Fibroblast of lung (primary cell): ENCODE results near the gene LYG2. TPM values are rescaled to one million over a fixed set of nuclear protein-coding genes. Genes with fewer than 3 reads are reported as not detected.

Experiments used
- DNase-seq, 2 donors: peaks; one replicate each; pipeline versions ENCODE4 v3.0.0 to v3.0.0-alpha.2; 2010; ENCODE audit warnings: low read depth in 2 of 2
- H2AFZ ChIP-seq: 2 replicates; pipeline ENCODE4 v1.5.1; 2012; ENCODE audit warnings: low read length, control low read depth, inconsistent platforms
- H3K27ac ChIP-seq: 2 replicates; pipeline ENCODE4 v1.5.1; 2011; ENCODE audit warnings: low read length, control low read depth; ENCODE audit not compliant: insufficient read depth
- H3K27me3 ChIP-seq: 2 replicates; pipeline ENCODE4 v1.5.1; 2011; ENCODE audit warnings: mild to moderate bottlenecking, low read length; ENCODE audit not compliant: control insufficient read depth, insufficient read depth
- H3K36me3 ChIP-seq: 2 replicates; pipeline ENCODE4 v1.5.1; 2011; ENCODE audit warnings: low read length; ENCODE audit not compliant: control insufficient read depth, insufficient read depth
- H3K4me1 ChIP-seq: 2 replicates; pipeline ENCODE4 v1.5.1; 2011; ENCODE audit warnings: low read length; ENCODE audit not compliant: control insufficient read depth, insufficient read depth; ENCODE audit errors: extremely low read depth
- H3K4me2 ChIP-seq: 2 replicates; pipeline ENCODE4 v1.5.1; 2011; ENCODE audit warnings: low read length, control low read depth; ENCODE audit not compliant: insufficient read depth; ENCODE audit errors: extremely low read depth
- H3K4me3 ChIP-seq, 4 experiments: fragments of 200-600 bp in 1 of 4; sonication (generic) in 1 of 4; replicated peaks in 1 of 4; 2 replicates each; pipeline ENCODE4 v1.5.1; 2011 to 2016; ENCODE audit warnings: low read length in 4 of 4, low read depth in 3 of 4, mild to moderate bottlenecking in 3 of 4, control low read depth in 2 of 4, inconsistent platforms in 1 of 4, mixed read lengths in 1 of 4; ENCODE audit not compliant: insufficient read depth in 1 of 4; ENCODE audit errors: control extremely low read depth in 1 of 4
- H3K79me2 ChIP-seq: 2 replicates; pipeline ENCODE4 v1.5.1; 2012; ENCODE audit warnings: mild to moderate bottlenecking, low read length, inconsistent platforms; ENCODE audit not compliant: control insufficient read depth, insufficient read depth
- H3K9ac ChIP-seq: 2 replicates; pipeline ENCODE4 v1.5.1; 2011; ENCODE audit warnings: mild to moderate bottlenecking, low read length, control low read depth; ENCODE audit not compliant: insufficient read depth
- H3K9me3 ChIP-seq: 2 replicates; pipeline ENCODE4 v1.5.1; 2012; ENCODE audit warnings: low read depth, low read length; ENCODE audit not compliant: control insufficient read depth, insufficient read depth
- H4K20me1 ChIP-seq: 2 replicates; pipeline ENCODE4 v1.5.1; 2011; ENCODE audit warnings: low read length; ENCODE audit not compliant: control insufficient read depth, insufficient read depth; ENCODE audit errors: extremely low read depth
- EZH2 ChIP-seq: IDR thresholded peaks from 2 replicates; pipeline ENCODE4 v1.5.1; 2012; ENCODE audit warnings: low read length, control low read depth, mild to moderate bottlenecking; ENCODE audit errors: missing control alignments
- polyA plus RNA-seq, 2 donors: library from polyadenylated mRNA; depleted of rRNA in 1 of 2; stranded (reverse) in 1 of 2; unstranded in 1 of 2; fragments of >200 nt; gene quantifications; 2 replicates each; pipeline ENCODE4 v1.2.1, GENCODE V29; 2011 to 2012; ENCODE audit warnings: missing spikeins in 1 of 2
- total RNA-seq: library from RNA; depleted of rRNA; stranded (reverse); fragments of >200 nt; gene quantifications from 2 replicates; pipeline ENCODE4 v1.2.1, GENCODE V29; 2014
- TF ChIP-seq, protein P1 (sequence below), 2 donors: IDR thresholded peaks in 1 of 2; conservative IDR thresholded peaks in 1 of 2; 1 replicate in 1 of 2; 2 replicates in 1 of 2; pipeline ENCODE4 v1.5.1; 2011 to 2012; ENCODE audit warnings: low read length in 2 of 2, control low read depth in 1 of 2, inconsistent platforms in 1 of 2, low read depth in 1 of 2, mild to moderate bottlenecking in 1 of 2

LYG2 gene
- total and polyA plus RNA-seq, 2 donors (not counting 1 experiment from before 2014, with no cell fraction given) = not detected

DNA sequence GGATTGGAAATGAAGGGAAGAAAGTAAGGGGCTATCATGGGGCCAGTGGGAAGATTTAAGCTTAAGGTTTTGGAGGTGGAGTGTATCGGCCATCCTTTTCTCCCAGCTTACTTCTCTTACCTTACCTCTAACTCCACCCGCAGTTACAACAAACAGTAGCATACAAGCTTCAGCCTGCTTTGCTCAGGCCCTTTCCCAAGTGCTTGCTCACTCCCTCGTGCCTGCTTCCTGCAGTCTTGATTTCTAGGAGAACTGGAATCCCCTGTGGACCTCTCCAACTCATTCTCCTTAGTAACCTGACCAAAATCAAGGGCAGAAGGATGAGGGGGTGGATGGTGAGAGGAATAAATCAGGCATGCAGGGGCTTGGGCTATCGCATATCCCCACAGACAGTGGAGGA lies 5.8 kb upstream of the LYG2 start:
- TF ChIP-seq, protein P1, sequence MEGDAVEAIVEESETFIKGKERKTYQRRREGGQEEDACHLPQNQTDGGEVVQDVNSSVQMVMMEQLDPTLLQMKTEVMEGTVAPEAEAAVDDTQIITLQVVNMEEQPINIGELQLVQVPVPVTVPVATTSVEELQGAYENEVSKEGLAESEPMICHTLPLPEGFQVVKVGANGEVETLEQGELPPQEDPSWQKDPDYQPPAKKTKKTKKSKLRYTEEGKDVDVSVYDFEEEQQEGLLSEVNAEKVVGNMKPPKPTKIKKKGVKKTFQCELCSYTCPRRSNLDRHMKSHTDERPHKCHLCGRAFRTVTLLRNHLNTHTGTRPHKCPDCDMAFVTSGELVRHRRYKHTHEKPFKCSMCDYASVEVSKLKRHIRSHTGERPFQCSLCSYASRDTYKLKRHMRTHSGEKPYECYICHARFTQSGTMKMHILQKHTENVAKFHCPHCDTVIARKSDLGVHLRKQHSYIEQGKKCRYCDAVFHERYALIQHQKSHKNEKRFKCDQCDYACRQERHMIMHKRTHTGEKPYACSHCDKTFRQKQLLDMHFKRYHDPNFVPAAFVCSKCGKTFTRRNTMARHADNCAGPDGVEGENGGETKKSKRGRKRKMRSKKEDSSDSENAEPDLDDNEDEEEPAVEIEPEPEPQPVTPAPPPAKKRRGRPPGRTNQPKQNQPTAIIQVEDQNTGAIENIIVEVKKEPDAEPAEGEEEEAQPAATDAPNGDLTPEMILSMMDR (conservative IDR thresholded peaks at IDR 0.05 in 1 of 2, IDR thresholded peaks at IDR 0.05 in 1 of 2; ENCODE audit: low read depth in 1 of 2, low read length in 2 of 2) = no peak
- TF ChIP-seq EZH2 = no peak
- Histone ChIP-seq H2AFZ (no peak overlapping the region), H3K27me3 (no peaks in the 10 kb centered on the region), H3K4me2 (no peak overlapping the region), H3K9me3 (no peaks in the 10 kb centered on the region), H3K36me3 (no peaks in the 10 kb centered on the region), H3K4me1 (no peaks in the 10 kb centered on the region), H3K9ac (no peak overlapping the region), H4K20me1 (no peaks in the 10 kb centered on the region), H3K4me3 (no peak overlapping the region), H3K79me2 (no peaks in the 10 kb centered on the region), H3K27ac (no peak overlapping the region)
- no peak for DNase-seq

GRCh38 chr2:99260184-99260583 lies 4.7 kb upstream of the LYG2 start:
- TF ChIP-seq EZH2 = no peak
- TF ChIP-seq, protein P1 (conservative IDR thresholded peaks at IDR 0.05 in 1 of 2, IDR thresholded peaks at IDR 0.05 in 1 of 2; ENCODE audit: low read depth in 1 of 2, low read length in 2 of 2) = no peak
- no peak overlapping the region for H3K27ac ChIP-seq

DNA sequence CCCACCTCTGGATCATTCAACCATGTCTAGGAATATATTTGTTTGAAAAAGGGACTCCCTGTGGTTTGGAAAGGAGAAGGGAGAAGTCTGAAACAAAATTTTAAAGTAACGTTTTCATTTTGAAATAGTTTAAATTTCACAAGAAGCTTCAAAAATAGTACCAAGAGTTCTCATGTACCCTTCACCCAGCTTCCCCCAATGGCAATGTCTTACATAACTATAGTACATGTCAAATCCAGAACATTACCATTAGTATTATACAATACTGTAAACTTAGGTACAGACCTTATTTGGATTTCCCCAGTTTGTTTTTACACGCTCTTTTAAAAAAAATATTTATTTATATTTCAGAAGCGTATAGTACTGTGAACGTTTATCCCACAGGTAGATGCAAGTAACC lies 4.0 kb upstream of the LYG2 start:
- Histone ChIP-seq H3K4me1 (no peaks in the 10 kb centered on the region), H3K79me2 (no peaks in the 10 kb centered on the region), H3K4me2 (no peak overlapping the region), H3K4me3 (no peak overlapping the region), H3K9me3 (no peaks in the 10 kb centered on the region), H3K9ac (no peak overlapping the region), H3K36me3 (no peaks in the 10 kb centered on the region), H2AFZ (no peak overlapping the region), H4K20me1 (no peaks in the 10 kb centered on the region), H3K27ac (no peak overlapping the region), H3K27me3 (no peaks in the 10 kb centered on the region)
- no peak for DNase-seq
- TF ChIP-seq, protein P1 (conservative IDR thresholded peaks at IDR 0.05 in 1 of 2, IDR thresholded peaks at IDR 0.05 in 1 of 2; ENCODE audit: low read depth in 1 of 2, low read length in 2 of 2) = no peak
- no peak for TF ChIP-seq EZH2

More at GRCh38 chr2:99260184-99260583, 4.7 kb upstream of the LYG2 start:
- Histone ChIP-seq H4K20me1 (no peaks in the 10 kb centered on the region), H3K36me3 (no peaks in the 10 kb centered on the region), H3K4me3 (no peak overlapping the region), H3K9ac (no peak overlapping the region), H2AFZ (no peak overlapping the region), H3K27me3 (no peaks in the 10 kb centered on the region), H3K9me3 (no peaks in the 10 kb centered on the region), H3K4me1 (no peaks in the 10 kb centered on the region), H3K79me2 (no peaks in the 10 kb centered on the region), H3K4me2 (no peak overlapping the region)
- DNase-seq = no peak
